Keratinocyte (primary cell): Measurements from ENCODE around the gene UNC119B. TPM values are rescaled to one million over a fixed set of nuclear protein-coding genes. Genes with fewer than 3 reads are reported as not detected.

Source experiments
- DNase-seq: peaks from one replicate; pipeline ENCODE4 v3.0.0-alpha.2; 2011; ENCODE audit warnings: low read depth, missing footprints, low spot score
- FAIRE-seq: peaks from 2 replicates; lab custom pipeline; 2011; peaks lifted over from hg19 to GRCh38; lab: Jason Lieb, UNC
- H2AFZ ChIP-seq: 2 replicates; pipeline ENCODE4 v1.6.0; 2012; ENCODE audit warnings: low read length, control low read depth, inconsistent platforms; ENCODE audit not compliant: control insufficient read depth
- H3K27ac ChIP-seq: 2 replicates; pipeline ENCODE4 v1.5.1; 2011; ENCODE audit warnings: low read length; ENCODE audit not compliant: control insufficient read depth, insufficient read depth
- H3K27me3 ChIP-seq: 3 replicates; pipeline ENCODE4 v1.6.0; 2011; ENCODE audit warnings: low read length; ENCODE audit not compliant: control insufficient read depth, insufficient read depth; ENCODE audit errors: extremely low read depth
- H3K36me3 ChIP-seq, 2 experiments: 2 replicates in 1 of 2; 3 replicates in 1 of 2; pipeline ENCODE4 v1.5.1; 2011; ENCODE audit warnings: low read length in 2 of 2, mild to moderate bottlenecking in 1 of 2; ENCODE audit not compliant: control insufficient read depth in 2 of 2, insufficient read depth in 2 of 2; ENCODE audit errors: extremely low read depth in 1 of 2
- H3K4me1 ChIP-seq: 3 replicates; pipeline ENCODE4 v1.5.1; 2011; ENCODE audit warnings: low read length; ENCODE audit not compliant: control insufficient read depth, insufficient read depth; ENCODE audit errors: extremely low read depth
- H3K4me2 ChIP-seq: 3 replicates; pipeline ENCODE4 v1.6.0; 2011; ENCODE audit warnings: low read depth, low read length; ENCODE audit not compliant: control insufficient read depth, insufficient read depth; ENCODE audit errors: extremely low read depth
- H3K4me3 ChIP-seq, 3 experiments: fragments of 200-600 bp in 1 of 3; sonication (generic) in 1 of 3; 2 replicates in 2 of 3; 3 replicates in 1 of 3; pipeline ENCODE4 v1.5.1; 2011 to 2016; ENCODE audit warnings: low read length in 3 of 3, mild to moderate bottlenecking in 3 of 3, control low read depth in 2 of 3, inconsistent platforms in 1 of 3, low read depth in 1 of 3, mixed read lengths in 1 of 3, mixed run types in 1 of 3, moderate library complexity in 1 of 3; ENCODE audit not compliant: control insufficient read depth in 2 of 3, insufficient read depth in 2 of 3; ENCODE audit errors: extremely low read depth in 1 of 3
- H3K79me2 ChIP-seq: 2 replicates; pipeline ENCODE4 v1.6.0; 2012; ENCODE audit warnings: low read length; ENCODE audit not compliant: control insufficient read depth, insufficient read depth
- H3K9ac ChIP-seq: 3 replicates; pipeline ENCODE4 v1.6.0; 2011; ENCODE audit warnings: low read length; ENCODE audit not compliant: control insufficient read depth, insufficient read depth; ENCODE audit errors: extremely low read depth
- H3K9me1 ChIP-seq: 3 replicates; pipeline ENCODE4 v1.6.0; 2011; ENCODE audit warnings: low read length; ENCODE audit not compliant: control insufficient read depth, insufficient read depth; ENCODE audit errors: extremely low read depth
- H3K9me3 ChIP-seq: 2 replicates; pipeline ENCODE4 v1.5.1; 2012; ENCODE audit warnings: low read depth, low read length; ENCODE audit not compliant: control insufficient read depth
- H4K20me1 ChIP-seq: 3 replicates; pipeline ENCODE4 v1.6.0; 2011; ENCODE audit warnings: low read length; ENCODE audit not compliant: control insufficient read depth, insufficient read depth; ENCODE audit errors: extremely low read depth
- EZH2 ChIP-seq: IDR thresholded peaks from one replicate; pipeline ENCODE4 v1.6.1; 2012; ENCODE audit warnings: inconsistent platforms, mild to moderate bottlenecking, low read length, moderate library complexity
- dilution Hi-C: fragments of 300-500 bp; cut with MboI; formaldehyde crosslinking; loops from one replicate; pipeline ENCODE4 v1.7.0; 2020; ENCODE audit warnings: low sequenced_read_pairs; ENCODE audit not compliant: extremely low pct_ligation_motif_present
- polyA plus RNA-seq, 5 experiments: library from polyadenylated mRNA; depleted of rRNA in 3 of 5; stranded (reverse) in 3 of 5; stranded (forward) in 1 of 5; unstranded in 1 of 5; fragments of >200 nt; gene quantifications; 1 replicate in 1 of 5; 2 replicates in 3 of 5; 3 replicates in 1 of 5; pipeline versions ENCODE4 v1.2.1 to v1.2.3, GENCODE V29; 2011 to 2012; ENCODE audit warnings: missing spikeins in 2 of 5, low read depth in 1 of 5, low replicate concordance in 1 of 5
- TF ChIP-seq, protein P1 (sequence below), 3 experiments: IDR thresholded peaks in 1 of 3; conservative IDR thresholded peaks in 1 of 3; optimal IDR thresholded peaks in 1 of 3; 2 replicates in 2 of 3; 3 replicates in 1 of 3; pipeline versions ENCODE3 to v1.5.1; 2011; ENCODE audit warnings: low read length in 3 of 3, mild to moderate bottlenecking in 3 of 3, moderate library complexity in 2 of 3, control low read depth in 1 of 3, inconsistent platforms in 1 of 3; ENCODE audit not compliant: insufficient read depth in 2 of 3; ENCODE audit errors: extremely low read depth in 1 of 3

The UNC119B gene
- polyA plus RNA-seq, 1 donor (not counting 4 experiments of a cell fraction or from before 2014, with no cell fraction given): 22.0 TPM

DNA sequence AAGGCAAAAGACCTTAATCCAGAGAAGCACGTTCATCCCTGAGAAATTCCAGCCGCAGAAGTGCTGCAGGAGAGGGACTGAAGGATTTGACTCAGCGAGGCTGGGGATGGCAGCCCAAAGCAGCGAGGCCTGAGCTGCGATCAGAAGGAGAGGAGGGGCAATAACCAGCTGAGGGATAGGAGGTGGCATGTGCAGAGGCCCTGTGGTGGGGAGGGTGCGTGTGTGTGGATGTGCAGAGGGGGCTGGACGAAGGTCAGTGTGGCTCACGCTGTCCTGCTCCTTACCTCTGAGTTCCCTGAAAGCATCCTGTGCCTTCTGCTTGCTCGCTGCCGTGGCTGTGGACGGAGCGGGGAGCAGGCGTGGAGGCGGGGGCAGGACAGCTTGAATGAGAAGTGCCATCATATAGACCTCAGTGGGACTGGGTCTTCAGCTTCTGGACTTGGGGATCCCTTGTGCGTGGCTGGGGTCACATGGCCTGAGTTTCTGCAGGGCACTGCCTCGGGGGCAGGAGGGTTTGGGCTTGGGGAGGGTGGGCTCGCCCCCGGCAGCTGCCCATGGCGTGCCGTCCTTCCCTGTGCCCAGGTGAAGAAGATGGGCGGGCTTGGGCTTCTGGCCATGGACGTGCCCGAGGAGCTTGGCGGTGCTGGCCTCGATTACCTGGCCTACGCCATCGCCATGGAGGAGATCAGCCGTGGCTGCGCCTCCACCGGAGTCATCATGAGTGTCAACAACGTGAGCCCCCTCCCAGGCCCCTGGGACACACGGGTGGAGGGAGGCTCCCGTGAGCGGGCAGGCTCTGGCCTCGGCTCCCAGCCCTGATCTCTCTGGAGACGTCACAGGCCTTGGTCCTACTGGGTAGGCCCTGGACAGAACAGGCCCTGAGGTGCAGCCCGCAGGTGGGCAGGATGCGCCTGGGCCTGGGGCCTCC is 26.4 kb downstream of the UNC119B start:
- Histone ChIP-seq H3K36me3 (no peaks in the 10 kb centered on the region), H3K4me1 (no peaks in the 10 kb centered on the region), H3K27ac (no peak overlapping the region), H3K79me2 (no peaks in the 10 kb centered on the region), H3K9ac (no peak overlapping the region), H3K4me3 (no peak overlapping the region), H3K27me3 (no peaks in the 10 kb centered on the region), H4K20me1 (no peaks in the 10 kb centered on the region), H3K9me1 (no peaks in the 10 kb centered on the region), H2AFZ (no peak overlapping the region), H3K9me3 (no peaks in the 10 kb centered on the region), H3K4me2 (no peak overlapping the region)
- FAIRE-seq (no peak), DNase-seq (no peak)
- TF ChIP-seq, protein P1, sequence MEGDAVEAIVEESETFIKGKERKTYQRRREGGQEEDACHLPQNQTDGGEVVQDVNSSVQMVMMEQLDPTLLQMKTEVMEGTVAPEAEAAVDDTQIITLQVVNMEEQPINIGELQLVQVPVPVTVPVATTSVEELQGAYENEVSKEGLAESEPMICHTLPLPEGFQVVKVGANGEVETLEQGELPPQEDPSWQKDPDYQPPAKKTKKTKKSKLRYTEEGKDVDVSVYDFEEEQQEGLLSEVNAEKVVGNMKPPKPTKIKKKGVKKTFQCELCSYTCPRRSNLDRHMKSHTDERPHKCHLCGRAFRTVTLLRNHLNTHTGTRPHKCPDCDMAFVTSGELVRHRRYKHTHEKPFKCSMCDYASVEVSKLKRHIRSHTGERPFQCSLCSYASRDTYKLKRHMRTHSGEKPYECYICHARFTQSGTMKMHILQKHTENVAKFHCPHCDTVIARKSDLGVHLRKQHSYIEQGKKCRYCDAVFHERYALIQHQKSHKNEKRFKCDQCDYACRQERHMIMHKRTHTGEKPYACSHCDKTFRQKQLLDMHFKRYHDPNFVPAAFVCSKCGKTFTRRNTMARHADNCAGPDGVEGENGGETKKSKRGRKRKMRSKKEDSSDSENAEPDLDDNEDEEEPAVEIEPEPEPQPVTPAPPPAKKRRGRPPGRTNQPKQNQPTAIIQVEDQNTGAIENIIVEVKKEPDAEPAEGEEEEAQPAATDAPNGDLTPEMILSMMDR (optimal IDR thresholded peaks at IDR 0.05 in 1 of 3, IDR thresholded peaks at IDR 0.05 in 1 of 3, conservative IDR thresholded peaks at IDR 0.05 in 1 of 3; ENCODE audit: extremely low read depth in 1 of 3, insufficient read depth in 2 of 3, low read length in 3 of 3): no peak
- no peak for TF ChIP-seq EZH2
- dilution Hi-C loops: no loop called here

DNA sequence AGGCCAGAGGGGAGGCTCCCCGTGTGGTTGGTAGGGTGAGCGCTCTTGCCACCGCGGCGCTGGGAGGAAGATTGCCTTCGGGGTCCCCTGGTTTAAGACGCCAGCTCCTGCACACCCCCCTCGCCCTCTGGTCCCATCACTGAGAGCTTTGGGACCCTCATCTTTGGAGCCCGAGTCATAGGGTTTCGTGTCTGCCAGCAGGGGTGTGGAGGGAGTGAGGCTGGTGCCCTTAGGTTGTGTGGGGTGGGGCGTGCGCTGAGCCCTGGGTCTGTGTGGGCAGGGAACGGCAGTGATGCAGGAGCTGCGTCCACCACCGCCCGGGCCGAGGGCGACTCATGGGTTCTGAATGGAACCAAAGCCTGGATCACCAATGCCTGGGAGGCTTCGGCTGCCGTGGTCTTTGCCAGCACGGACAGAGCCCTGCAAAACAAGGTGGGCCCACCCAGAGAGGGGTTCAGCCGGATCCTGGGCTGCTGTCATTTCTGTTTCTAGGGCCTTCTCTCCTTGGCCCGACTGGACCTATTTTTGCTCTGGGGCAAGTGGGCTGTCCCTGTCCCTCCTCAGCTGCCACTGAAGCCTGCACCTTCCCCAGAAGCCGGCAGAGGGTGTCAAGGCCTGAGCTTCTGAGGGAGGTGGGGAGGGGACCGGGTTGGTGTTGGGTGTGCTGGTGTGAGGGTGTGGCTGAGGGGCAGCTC is 27.4 kb downstream of the UNC119B start:
- Histone ChIP-seq H3K9me3 (no peaks in the 10 kb centered on the region), H3K4me2 (no peak overlapping the region), H3K27ac (no peak overlapping the region), H3K79me2 (no peaks in the 10 kb centered on the region), H3K4me3 (no peak overlapping the region), H4K20me1 (no peaks in the 10 kb centered on the region), H3K9me1 (no peaks in the 10 kb centered on the region), H3K9ac (no peak overlapping the region), H3K4me1 (no peaks in the 10 kb centered on the region), H3K36me3 (no peaks in the 10 kb centered on the region), H3K27me3 (no peaks in the 10 kb centered on the region), H2AFZ (no peak overlapping the region)
- TF ChIP-seq EZH2: no peak
- TF ChIP-seq, protein P1 (optimal IDR thresholded peaks at IDR 0.05 in 1 of 3, IDR thresholded peaks at IDR 0.05 in 1 of 3, conservative IDR thresholded peaks at IDR 0.05 in 1 of 3; ENCODE audit: extremely low read depth in 1 of 3, insufficient read depth in 2 of 3, low read length in 3 of 3): no peak
- dilution Hi-C loops: no loop called here
- DNase-seq (no peak), FAIRE-seq (no peak)
